OCI-M2 (cell line): ENCODE data around the gene C3orf20.
"Not testable (repeated sequence)": the region's sequence is repeated elsewhere in the genome, so short reads cannot be mapped to it uniquely, and the experiment has no call there.

Experiments used
- DNase-seq: peaks from one replicate; lab custom pipeline; 2025; ENCODE audit not compliant: unreplicated experiment; lab: John Stamatoyannopoulos, UW

The C3orf20 gene

DNA sequence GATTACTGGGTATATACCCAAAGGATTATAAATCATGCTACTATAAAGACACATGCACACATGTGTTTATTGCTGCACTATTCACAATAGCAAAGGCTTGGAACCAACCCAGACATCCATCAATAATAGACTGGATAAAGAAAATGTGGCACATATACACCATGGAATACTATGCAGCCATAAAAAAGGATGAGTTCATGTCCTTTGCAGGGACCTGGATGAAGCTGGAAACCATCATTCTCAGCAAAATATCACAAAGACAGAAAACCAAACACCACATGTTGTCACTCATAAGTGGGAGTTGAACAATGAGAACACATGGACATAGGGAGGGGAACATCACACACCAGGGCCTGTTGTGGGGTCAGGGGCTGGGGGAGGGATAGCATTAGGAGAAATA, 78.0 kb downstream of the C3orf20 start:
- DNase-seq = not testable (repeated sequence)

DNA sequence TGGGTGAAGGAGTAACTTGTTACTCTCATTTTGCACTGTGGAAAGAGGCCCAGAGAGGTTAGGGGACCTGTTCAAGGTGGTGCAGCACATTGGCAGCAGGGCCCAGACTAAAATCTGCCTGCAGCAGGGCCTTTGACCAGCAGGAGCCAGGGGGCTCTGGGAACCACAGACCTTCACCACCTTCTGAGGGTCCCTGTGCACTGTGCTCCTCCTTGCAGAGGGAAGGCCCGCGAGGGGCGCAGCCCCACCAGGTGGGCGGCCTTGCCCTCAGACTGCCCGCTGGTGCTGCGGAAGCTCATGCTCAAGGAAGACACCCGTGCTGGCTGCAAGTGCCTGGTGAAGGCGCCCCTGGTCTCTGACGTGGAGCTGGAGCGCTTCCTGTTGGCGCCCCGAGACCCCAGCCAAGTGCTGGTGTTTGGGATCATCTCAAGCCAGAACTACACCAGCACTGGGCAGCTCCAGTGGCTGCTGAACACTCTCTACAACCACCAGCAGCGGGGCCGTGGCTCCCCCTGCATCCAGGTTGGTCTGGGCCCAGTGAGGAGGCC, 82.3 kb downstream of the C3orf20 start:
- DNase-seq = no peak

DNA sequence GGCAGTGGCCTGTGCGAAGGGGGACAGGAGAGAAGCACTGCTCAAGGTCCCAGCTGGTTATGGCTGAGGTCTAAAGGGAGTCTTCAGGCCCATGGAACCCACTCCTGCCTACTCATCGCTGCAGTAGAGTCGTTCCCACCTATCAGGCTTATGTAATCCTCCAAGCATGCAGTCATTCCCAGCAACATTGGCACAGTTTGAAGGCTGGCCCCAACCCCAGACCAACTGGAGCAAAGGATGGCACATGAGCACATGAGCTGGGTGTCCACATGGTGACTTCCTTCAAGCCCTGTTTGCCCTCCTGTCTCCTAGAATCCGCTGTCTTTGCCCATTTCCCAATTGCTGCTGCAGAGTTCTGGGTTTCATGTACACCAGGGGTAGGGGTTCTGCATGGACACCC, 83.4 kb downstream of the C3orf20 start:
- no peak for DNase-seq

DNA sequence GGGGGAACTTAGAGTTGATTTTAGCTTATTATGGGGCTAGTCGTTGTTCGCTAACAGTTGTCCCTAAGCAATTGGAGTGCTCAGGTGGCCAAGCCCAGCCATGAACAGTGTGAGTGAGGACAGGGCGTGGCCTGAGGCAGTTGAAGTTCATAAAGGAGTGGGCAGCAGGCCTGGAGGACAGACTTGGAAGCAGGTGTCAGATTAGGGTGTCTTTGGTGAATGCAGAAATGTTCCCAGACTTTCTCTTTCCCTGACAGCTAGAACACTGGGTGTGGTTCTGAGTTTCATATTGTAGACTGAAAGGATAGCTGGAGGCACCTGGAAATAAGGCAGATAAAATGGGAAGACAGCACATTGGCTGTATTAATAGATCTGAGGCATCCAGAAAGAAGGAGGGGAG, 84.0 kb downstream of the C3orf20 start:
- no peak for DNase-seq

DNA sequence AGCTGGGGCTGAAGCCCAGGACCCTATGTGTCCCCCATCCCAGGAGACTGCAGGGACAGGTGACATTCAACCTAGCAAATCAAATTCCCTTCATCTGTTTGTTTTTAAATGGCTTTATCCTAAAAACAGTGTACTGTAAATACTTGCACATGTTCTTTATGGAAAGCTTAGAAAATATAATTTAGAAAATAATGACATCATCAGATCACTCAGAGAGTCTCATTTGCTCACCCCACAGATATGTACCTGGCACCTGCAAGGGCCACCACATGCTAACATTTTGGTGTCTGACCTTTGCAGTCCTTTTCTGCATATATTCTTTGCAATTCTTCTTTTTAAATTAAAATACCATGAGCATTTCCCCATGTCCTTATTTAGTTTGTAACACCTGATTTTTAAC, 85.2 kb downstream of the C3orf20 start:
- DNase-seq = no peak

DNA sequence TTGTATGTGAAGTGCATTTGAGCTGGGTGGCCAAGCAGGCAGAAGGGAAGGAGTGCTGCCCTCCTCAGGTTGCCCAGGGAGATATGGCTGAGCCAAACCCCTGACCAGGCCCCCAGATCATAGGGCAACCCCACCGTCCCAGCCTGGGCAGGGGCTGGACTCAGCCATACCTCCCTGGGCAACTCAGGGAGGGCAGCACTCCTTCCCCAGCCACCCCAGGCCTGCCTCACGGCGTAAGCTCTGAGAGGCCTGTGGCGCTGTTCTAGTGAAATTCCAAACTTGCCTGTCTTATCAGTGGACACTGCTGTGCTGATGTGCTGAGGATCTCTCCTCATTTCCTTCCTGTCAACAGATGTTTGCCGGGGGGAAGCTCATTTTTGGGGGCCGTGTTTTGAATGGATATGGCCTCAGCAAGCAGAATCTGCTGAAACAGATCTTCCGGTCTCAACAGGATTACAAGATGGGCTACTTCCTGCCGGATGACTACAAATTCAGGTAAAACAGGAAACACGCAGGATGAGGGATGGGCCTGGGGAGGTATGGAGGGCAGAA, 86.3 kb downstream of the C3orf20 start:
- no peak for DNase-seq

DNA sequence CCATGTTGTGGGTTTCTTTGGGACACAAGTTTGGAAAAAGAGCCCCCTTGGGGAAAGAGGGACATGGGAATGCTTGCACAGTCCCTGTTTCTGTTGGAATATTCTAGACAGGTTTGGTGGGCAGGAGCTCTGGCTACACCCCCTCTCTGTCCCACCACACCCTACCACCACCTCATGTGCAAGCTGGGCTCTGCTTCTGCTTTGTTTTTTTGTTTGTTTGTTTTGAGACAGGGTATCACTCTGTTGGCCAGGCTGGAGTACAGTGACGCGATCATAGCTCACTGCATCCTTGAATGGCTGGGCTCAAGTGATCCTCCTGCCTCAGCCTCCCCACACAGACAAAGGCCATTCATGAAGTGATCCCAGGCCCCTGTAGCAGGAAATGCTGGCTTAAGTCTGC, 86.9 kb downstream of the C3orf20 start:
- DNase-seq = no peak

DNA sequence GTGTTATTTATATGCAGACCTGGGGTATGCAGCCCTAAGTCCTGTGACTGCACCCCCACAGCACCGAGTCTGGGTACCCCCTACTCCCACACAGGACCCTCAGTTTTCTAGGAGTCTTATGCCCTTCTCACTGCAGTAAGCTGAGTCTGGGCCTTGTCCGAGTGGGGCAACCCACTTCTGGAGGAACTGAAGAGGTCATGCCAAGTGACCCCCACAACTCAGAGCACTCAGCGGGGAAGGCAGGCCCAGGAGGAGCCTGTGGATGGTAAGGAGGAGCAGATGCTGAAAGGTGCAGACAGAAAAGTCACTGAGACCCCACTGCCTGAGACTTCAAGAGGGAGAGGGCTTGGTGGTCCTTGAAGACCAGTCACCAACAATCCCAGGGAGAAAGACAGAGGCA, 87.8 kb downstream of the C3orf20 start:
- no peak for DNase-seq

DNA sequence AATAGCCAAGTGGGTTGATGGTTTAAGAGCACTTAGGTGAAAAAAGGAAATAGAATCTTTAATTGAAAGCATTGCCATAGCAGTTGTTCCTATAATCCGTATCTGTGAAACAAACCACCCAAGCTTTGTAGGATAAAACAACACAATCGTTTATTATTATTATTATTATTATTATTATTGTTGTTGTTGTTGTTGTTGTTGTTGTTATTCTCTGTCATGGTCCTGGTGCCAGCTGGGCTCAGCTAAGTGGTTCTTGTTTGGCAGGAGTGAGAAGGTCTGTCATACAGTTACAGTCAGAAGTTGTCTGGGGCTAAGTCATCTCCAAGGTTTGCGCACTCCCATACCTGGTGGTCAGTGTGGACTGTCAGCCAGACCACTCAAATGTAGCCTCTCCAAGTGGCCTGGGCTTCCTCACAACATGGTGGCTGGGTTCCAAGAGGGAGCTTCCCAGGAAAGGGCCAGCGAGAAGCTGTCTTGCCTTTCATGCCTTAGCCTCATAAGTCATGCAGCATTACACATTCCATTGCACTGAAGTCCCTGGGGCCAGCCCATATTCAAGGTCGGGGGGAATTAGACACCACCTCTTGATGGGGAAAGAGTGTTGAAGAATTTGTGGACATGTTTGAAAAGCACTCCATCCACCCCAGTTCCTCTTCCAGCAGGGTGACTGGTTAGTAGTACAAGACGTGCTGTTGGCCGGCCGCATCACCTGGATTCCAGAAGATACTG, 89.6 kb downstream of the C3orf20 start:
- no peak for DNase-seq

DNA sequence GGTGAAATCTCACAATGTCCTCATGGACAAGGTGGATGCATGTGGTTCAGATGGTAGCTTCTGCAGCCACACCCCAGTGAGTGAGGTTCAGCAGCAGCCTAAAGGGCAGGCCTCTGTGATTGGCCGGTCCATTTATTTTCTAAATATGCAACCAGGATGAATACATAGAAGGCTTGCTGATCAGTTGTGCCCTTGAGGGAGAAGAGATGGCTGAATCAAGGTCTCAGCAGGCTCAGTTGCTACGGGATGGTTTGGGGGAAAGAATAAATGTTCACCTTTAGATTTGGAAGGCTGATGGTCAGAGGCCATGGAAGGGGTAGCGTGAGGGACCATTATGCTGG, 90.1 kb downstream of the C3orf20 start:
- DNase-seq = no peak

DNA sequence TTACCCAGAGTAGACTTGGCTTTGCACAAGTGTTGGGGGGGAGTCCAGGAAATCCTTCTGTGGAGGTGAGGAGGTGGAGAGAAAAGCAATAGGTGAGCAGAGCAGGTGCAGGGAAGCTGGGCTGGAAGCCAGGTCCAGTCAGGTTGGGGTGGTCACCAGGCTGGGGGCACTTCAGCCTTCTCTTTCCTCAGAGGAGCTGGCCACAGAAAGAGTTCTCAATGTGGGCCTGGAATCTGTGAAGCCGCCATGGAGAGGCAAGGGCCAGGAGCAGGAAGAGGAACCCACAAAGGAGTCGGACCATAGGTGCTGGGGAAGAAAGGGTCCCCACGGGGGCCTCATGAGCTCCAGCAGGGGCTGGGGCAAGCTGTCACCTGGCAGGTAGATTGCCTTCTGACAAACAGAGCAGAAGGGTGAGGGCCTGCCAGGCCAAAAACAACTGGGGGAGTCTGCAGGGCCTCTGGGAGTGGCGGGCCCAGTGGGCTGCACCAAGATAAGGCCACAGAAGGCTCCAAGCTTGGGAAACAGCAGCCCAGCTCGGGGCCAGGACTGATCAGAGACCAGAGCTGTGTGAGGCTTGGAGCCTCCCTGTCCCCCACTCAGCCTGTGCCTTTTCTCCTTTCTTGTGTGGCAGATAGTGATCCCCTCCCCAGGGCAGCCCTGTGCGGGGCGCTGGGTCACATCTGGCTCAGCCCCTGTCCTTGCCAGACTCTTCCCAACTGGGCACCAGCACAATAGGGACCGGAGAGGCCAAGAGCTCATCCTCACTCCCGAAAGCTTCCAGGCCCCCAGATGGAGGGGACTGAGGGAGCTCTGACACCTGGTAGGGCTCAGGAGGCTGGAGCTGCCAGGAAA, 90.9 kb downstream of the C3orf20 start:
- no peak for DNase-seq

DNA sequence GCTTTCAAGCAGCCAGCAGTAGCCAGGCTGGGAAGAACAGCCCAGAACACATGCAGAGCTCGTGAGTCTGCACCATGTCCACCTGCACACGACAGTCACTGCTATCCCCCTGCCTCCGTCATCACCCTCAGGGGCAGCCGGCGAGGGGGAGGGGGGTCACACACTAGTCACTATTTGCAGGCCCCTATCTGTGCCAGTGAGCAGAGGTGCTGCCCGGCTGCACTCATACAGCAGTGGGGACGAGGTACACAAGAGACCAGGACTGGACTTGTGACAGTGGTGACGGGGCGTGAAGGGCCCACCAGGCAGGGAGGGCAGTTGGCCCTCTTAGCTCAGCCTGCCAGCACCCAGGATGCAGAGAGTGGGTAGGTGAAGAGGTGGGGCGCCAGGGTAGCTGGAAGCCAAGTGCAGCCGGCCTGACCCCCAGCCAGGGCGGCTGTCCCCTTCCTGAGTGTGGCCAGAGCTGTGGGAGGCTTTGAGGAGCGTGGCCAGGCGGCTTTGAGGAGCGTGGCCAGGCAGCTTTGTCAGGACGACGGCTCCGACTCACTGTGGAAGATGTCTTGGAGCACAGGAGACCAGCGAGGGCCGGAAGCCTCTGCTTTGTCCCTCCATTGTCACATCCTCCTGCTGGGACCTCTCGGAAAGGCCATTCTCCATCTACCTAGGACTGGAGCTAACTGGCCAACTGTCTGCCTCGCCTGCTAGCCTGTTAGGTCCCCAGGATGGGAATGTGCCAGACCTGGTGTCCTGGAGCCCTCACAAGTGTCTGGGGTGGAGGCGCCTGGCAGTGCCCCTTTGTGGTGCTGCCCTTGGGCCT, 91.7 kb downstream of the C3orf20 start:
- DNase-seq = no peak

DNA sequence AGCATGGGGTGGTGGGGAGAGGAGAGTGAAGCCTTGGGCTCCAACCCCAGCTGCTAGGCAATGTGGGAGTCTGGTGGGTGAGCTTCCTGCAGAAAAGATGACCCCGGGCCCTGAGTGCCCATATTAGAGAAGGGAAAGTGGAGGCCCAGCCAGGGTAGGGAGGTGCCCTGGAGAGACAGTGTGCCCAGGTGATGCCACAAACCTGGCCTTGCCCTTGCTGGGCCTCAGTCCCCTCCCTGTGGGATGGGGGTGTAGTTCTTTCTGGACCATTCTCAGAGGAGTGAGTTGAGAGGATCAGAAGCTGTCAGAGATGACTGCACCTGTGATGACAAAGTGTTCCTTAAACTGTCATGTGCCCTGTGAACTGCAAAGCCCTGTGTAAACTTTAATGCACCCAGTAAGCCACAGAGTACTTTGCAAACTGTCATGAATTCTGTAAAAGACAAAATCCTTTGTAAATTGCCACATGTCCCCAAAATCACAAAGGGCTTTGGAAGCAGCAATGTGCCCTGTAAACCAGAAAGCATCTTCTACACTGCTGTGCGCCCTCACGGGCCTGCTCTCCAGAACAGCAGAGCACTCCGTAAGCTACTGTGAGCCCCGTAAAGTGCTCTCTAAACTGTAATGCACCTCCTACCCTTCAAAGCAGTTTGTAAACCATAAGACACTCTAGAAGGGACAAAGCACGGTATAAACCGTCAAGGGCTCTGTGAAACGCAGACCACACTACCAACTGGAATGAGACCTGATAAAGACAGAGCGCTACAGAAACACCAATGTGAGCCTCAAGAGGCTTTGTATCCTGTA, 92.5 kb downstream of the C3orf20 start:
- DNase-seq = no peak

DNA sequence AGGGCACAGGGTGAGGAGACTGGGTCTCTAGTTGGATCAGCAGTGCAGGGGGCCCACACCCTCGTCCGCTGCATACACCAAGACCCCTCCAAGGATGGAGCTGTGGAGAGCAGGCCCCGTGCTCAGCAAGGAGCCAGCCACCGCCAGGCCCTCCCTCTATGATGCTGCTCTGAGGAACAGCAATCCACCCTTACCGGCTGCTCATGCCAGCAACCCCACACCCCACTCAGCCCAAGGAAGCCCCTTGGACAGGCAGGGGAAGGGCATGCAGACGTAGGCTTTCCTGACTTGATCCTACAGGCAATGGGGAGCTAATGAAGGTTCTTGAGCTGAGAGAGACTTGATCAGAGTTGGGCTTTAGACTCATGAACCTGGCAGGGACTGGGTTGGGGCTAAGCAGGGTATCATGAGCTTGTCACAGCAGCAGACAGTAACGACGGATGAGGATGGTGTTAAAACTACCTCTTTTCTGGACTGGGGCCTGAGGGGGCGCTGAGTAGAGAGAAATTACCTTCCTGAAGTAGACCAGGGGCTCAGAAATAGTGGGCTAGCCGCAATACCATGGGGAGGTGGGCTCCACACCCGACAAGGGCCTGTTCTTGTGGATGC, 93.3 kb downstream of the C3orf20 start:
- DNase-seq = no peak

DNA sequence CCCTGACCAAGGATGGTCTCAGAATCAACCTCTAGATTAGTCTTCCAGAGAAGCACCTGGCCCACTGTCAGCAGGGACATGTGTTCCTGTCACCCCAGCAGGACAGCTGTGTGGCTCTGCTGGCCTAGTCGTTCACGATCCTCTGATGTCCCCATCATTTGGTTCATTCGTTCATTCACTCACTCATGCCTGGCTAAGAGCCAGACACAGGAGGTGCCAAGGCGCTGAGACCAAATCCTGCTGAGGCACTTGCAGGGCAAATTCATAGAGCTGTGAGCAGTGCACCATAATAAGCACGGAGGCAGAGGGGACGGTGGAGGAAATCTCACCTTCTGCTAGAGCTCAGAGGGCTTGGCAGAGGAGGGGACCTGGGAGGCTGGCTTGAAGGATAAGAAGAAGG, 93.9 kb downstream of the C3orf20 start:
- DNase-seq = no peak

DNA sequence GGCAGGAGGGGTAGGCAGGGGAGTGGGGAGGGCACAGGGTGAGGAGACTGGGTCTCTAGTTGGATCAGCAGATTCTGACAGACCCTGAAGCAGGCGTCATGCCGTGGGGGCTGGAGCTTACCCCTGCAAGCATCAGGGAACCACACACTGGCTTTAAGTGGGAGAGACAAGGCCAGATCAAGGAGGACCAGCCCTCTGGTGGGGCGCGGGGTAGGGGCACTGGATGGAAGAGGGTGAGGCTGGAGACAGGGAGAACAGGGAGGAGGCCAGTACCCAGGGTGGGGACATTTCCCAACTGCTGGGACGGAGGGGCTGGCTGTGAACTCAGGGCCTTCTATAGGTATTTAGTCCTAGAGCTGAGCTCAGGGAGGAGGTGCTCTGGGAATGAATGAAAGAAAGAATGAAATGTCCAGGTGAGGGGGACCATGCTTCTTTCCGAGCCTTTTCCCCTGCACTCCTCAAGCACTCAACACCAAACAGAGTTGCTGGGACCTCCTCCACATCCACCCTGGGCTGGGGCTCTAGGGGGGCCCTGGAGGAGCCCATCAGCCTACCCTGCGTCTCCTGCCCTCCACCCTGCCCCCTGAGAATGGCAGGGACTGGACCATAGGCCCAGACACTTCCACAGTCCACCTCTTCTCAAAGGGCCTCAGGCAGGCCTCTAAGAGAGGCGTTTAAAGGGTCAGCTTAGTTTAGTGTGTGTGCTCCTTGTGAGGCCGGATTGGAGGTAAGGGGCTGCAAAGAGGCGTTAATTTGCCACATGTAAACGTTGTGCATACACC, 94.8 kb downstream of the C3orf20 start:
- DNase-seq = no peak

DNA sequence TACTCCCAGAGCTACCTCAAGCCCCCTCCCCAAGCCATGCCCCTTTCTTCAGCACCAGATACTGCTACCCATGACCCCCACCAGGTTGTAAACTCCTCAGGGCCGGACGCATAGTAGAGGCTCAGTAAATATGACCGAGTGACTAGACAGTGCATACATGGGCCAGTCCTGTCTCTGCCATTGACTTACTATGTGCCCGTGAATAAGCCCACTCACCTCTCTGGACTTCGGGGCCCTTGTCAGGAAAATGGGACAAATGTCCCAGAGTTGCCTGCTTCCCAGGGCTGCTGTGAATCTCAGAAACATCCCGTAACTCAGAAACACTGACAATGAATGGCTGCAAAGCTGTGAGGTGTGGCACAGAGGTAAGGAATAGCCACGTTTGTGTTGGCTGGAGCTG, 95.7 kb downstream of the C3orf20 start:
- DNase-seq = no peak

DNA sequence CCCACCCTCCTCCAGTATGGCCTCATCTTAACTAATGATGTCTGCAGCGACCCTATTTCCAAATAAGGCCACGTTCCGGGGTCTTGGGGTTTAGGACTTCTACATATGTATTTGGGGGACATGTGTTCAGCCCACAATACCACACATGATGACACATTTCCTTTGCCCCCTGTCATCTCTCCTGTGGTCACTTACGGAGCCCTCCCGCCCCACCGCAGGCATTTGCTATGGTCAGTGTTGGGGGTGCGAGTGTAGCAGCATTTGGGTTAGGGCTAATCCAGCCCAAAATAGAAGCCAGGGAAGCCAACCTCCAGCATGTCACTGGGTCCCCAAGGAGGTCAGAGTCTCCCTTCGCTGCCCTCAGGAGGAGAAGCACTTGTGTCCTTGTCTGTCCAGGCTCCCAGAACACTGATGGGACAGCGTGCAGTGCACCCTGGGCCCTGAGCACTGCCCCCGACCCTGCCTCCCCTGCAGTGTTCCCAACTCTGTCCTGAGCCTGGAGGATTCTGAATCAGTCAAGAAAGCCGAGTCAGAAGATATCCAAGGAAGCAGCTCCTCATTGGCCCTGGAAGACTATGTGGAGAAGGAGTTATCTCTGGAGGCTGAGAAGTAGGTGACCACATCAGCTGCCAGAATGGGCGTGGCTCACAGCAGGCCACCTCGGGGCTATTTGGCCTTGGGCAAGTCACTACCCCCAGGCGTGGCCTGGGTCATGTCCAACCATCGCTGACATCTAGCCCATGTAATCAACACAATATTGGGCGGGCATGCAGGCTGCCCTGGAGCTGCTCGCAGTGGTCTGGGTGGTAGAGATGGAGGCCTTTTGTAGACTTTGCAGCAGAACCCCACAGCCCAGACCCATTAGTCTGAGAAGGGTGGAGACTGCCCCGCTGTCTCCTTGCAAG, 96.9 kb downstream of the C3orf20 start:
- DNase-seq = no peak
